HCT116 (cell line): Measurements from ENCODE around the gene ISM1. TPM values are rescaled to one million over a fixed set of nuclear protein-coding genes. Genes with fewer than 3 reads are reported as not detected.

Experiments used
- ATAC-seq: fragments of 200-7000 bp; cut with Tn5 transposase; 2 replicates; pipeline ENCODE4 v1.9.1; 2020; ENCODE audit warnings: mild to moderate bottlenecking, moderate library complexity
- BruUV-seq: library from RNA; stranded (reverse); fragments of 400-500 nt; replicated peaks from 2 replicates; lab custom pipeline; 2021; lab: Mats Ljungman, UMichigan
- CTCF ChIA-PET: fragments of 300-600 bp; sonication (Branson Sonifier 250); formaldehyde crosslinking; loops from one replicate; lab custom pipeline; 2021; ENCODE audit warnings: antibody characterized with exemption; lab: Charles Lee
- POLR2A ChIA-PET: fragments of 300-600, 350-600 bp; sonication (Branson Sonifier 250); formaldehyde crosslinking; loops from one replicate; lab custom pipeline; 2021; ENCODE audit warnings: antibody characterized with exemption; lab: Charles Lee
- RAD21 ChIA-PET, 2 experiments: fragments of 300-600 bp; sonication (Branson Sonifier 250); formaldehyde crosslinking; loops; one replicate each; lab custom pipeline; 2023; ENCODE audit warnings: low total read pairs in 2 of 2; ENCODE audit not compliant: uncharacterized antibody in 2 of 2, unreplicated experiment in 2 of 2, low non-redundant PET in 1 of 2; lab: Charles Lee
- DNase-seq: peaks from one replicate; pipeline ENCODE4 v3.0.0-alpha.2; 2010; ENCODE audit warnings: low read depth, low spot score
- H2AFZ ChIP-seq: fragments of 200-600 bp; shearing (Covaris generic), sonication (generic); 2 replicates; pipeline ENCODE4 v1.6.1; 2017; ENCODE audit warnings: low read depth, mixed run types, mixed read lengths, antibody characterized with exemption, low read length; ENCODE audit not compliant: poor library complexity, severe bottlenecking
- H3K27ac ChIP-seq: 2 replicates; pipeline ENCODE4 v1.5.1; 2012; ENCODE audit warnings: low read depth, low read length
- H3K27me3 ChIP-seq: fragments of 200-600 bp; sonication (generic); 2 replicates; pipeline ENCODE4 v1.6.1; 2016; ENCODE audit warnings: mixed run types, low read length, mixed read lengths; ENCODE audit not compliant: insufficient read depth
- H3K36me3 ChIP-seq, 2 experiments: fragments of 200-500 bp in 1 of 2; fragments of 200-600 bp in 1 of 2; sonication (Bioruptor generic) in 1 of 2; sonication (generic) in 1 of 2; 2 replicates each; pipeline versions ENCODE4 v1.5.1 to v1.6.1; 2014 to 2016; ENCODE audit warnings: low read length in 2 of 2, inconsistent platforms in 1 of 2, mixed read lengths in 1 of 2, mixed run types in 1 of 2; ENCODE audit not compliant: insufficient read depth in 2 of 2, control insufficient read depth in 1 of 2
- H3K4me1 ChIP-seq, 2 experiments: fragments of 200-600 bp in 1 of 2; sonication (generic) in 1 of 2; 2 replicates each; pipeline versions ENCODE4 v1.5.1 to v1.6.1; 2012 to 2017; ENCODE audit warnings: low read length in 2 of 2, inconsistent platforms in 1 of 2, mild to moderate bottlenecking in 1 of 2, mixed read lengths in 1 of 2, mixed run types in 1 of 2, moderate library complexity in 1 of 2; ENCODE audit not compliant: insufficient read depth in 2 of 2, control insufficient read depth in 1 of 2
- H3K4me2 ChIP-seq: fragments of 200-600 bp; sonication (generic); 2 replicates; pipeline ENCODE4 v1.6.1; 2017; ENCODE audit warnings: mixed run types, low read length, mixed read lengths
- H3K4me3 ChIP-seq, 2 experiments: fragments of 200-600 bp in 1 of 2; sonication (generic) in 1 of 2; replicated peaks in 1 of 2; 2 replicates each; pipeline ENCODE4 v1.5.1; 2011 to 2016; ENCODE audit warnings: low read length in 2 of 2, control low read depth in 1 of 2, low read depth in 1 of 2, mild to moderate bottlenecking in 1 of 2, mixed read lengths in 1 of 2, mixed run types in 1 of 2
- H3K79me2 ChIP-seq: fragments of 200-600 bp; sonication (generic); 2 replicates; pipeline ENCODE4 v1.6.1; 2017; ENCODE audit warnings: mild to moderate bottlenecking, mixed run types, low read length, moderate library complexity, mixed read lengths; ENCODE audit not compliant: insufficient read depth
- H3K9ac ChIP-seq: fragments of 200-600 bp; sonication (generic); 2 replicates; pipeline ENCODE4 v1.6.1; 2016; ENCODE audit warnings: low read length, mixed read lengths
- H3K9me2 ChIP-seq: fragments of 200-600 bp; sonication (generic), shearing (Covaris generic); 2 replicates; pipeline ENCODE4 v1.6.1; 2017; ENCODE audit warnings: mixed run types, mild to moderate bottlenecking, moderate library complexity; ENCODE audit not compliant: insufficient read depth
- H3K9me3 ChIP-seq, 2 experiments: fragments of 200-500 bp in 1 of 2; fragments of 200-600 bp in 1 of 2; sonication (Bioruptor generic) in 1 of 2; sonication (generic) in 1 of 2; 2 replicates each; pipeline ENCODE4 v1.6.1; 2014 to 2017; ENCODE audit warnings: low read length in 2 of 2, mixed read lengths in 2 of 2, inconsistent platforms in 1 of 2, low read depth in 1 of 2, mild to moderate bottlenecking in 1 of 2, mixed run types in 1 of 2, moderate library complexity in 1 of 2; ENCODE audit not compliant: control insufficient read depth in 1 of 2, insufficient read depth in 1 of 2
- H4K20me1 ChIP-seq: fragments of 200-600 bp; sonication (generic), shearing (Covaris generic); 2 replicates; pipeline ENCODE4 v1.6.1; 2017; ENCODE audit warnings: mixed run types, mild to moderate bottlenecking, moderate library complexity; ENCODE audit not compliant: insufficient read depth
- CBX3 ChIP-seq: IDR thresholded peaks from 2 replicates; pipeline ENCODE4 v1.6.1; 2012; ENCODE audit warnings: low read depth
- EZH2 ChIP-seq: fragments of 200-600 bp; sonication (generic); IDR thresholded peaks from 2 replicates; pipeline ENCODE4 v1.6.1; 2017; ENCODE audit warnings: antibody characterized with exemption, mixed run types
- POLR2A ChIP-seq: IDR thresholded peaks from 2 replicates; pipeline ENCODE4 v1.7.0; 2011; ENCODE audit warnings: borderline replicate concordance; ENCODE audit not compliant: insufficient read depth, insufficient read length; ENCODE audit errors: extremely low read depth
- REST ChIP-seq: IDR thresholded peaks from 2 replicates; pipeline ENCODE4 v1.6.1; 2012; ENCODE audit warnings: low read depth
- SRF ChIP-seq: IDR thresholded peaks from 2 replicates; pipeline ENCODE4 v1.6.1; 2012; ENCODE audit warnings: low read depth
- TCF7L2 ChIP-seq: IDR thresholded peaks from 2 replicates; pipeline ENCODE4 v1.7.0; 2011; ENCODE audit warnings: borderline replicate concordance, inconsistent platforms; ENCODE audit not compliant: insufficient read depth, insufficient read length; ENCODE audit errors: extremely low read depth
- intact Hi-C: fragments of 100-400 bp; cut with micrococcal nuclease; formaldehyde crosslinking; loops from 2 replicates; pipeline ENCODE4 v1.10.0; 2022
- total RNA-seq: library from RNA; stranded (reverse); gene quantifications from one replicate; pipeline ENCODE4 v1.2.1, GENCODE V29; 2021; ENCODE audit not compliant: unreplicated experiment
- TF ChIP-seq, protein P1 (sequence below), 3 experiments: fragments of 200-600 bp in 1 of 3; sonication (generic) in 1 of 3; IDR thresholded peaks in 2 of 3; conservative IDR thresholded peaks in 1 of 3; 2 replicates each; pipeline ENCODE4 v1.5.1; 2012 to 2017; ENCODE audit warnings: low read depth in 2 of 3, low read length in 2 of 3, antibody characterized with exemption in 1 of 3, borderline replicate concordance in 1 of 3, control low read depth in 1 of 3, mild to moderate bottlenecking in 1 of 3, mixed read lengths in 1 of 3, mixed run types in 1 of 3, moderate library complexity in 1 of 3; ENCODE audit not compliant: insufficient read depth in 1 of 3

Gene ISM1
- total RNA-seq, 1 experiment from 2014 or later: 0.37 TPM

DNA sequence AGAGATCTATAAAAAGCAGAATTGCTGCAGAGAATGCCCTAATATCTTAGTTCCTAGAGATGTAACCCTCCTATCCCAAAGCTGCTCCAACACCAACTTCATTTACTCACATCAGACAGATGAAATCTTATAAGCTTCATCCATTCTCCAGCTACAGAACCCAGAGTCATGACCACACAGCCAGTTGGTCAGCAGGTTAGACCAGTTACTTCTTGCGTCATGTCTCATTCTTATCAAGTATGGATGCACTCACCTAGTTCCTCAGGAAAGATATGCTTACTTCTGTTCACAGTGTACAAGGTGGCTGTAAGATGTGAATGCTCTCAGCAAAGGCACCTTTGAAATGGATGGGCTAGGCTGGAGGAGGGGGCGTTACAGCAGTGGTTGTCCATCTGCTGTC, 47.9 kb upstream of the ISM1 start:
- H3K9ac ChIP-seq: no peak overlapping the region
- no peak for TF ChIP-seq SRF
- no peak for TF ChIP-seq CBX3
- TF ChIP-seq REST: no peak
- no peak for TF ChIP-seq EZH2
- TF ChIP-seq, protein P1, sequence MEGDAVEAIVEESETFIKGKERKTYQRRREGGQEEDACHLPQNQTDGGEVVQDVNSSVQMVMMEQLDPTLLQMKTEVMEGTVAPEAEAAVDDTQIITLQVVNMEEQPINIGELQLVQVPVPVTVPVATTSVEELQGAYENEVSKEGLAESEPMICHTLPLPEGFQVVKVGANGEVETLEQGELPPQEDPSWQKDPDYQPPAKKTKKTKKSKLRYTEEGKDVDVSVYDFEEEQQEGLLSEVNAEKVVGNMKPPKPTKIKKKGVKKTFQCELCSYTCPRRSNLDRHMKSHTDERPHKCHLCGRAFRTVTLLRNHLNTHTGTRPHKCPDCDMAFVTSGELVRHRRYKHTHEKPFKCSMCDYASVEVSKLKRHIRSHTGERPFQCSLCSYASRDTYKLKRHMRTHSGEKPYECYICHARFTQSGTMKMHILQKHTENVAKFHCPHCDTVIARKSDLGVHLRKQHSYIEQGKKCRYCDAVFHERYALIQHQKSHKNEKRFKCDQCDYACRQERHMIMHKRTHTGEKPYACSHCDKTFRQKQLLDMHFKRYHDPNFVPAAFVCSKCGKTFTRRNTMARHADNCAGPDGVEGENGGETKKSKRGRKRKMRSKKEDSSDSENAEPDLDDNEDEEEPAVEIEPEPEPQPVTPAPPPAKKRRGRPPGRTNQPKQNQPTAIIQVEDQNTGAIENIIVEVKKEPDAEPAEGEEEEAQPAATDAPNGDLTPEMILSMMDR (IDR thresholded peaks at IDR 0.05 in 2 of 3, conservative IDR thresholded peaks at IDR 0.05 in 1 of 3; ENCODE audit: borderline replicate concordance in 1 of 3, insufficient read depth in 1 of 3, low read depth in 2 of 3, low read length in 2 of 3): no peak
- TF ChIP-seq POLR2A: no peak
- no peak for TF ChIP-seq TCF7L2
- H2AFZ ChIP-seq: no peak overlapping the region
- ChIA-PET CTCF (no interaction called here), RAD21 (no interaction called here), POLR2A (no interaction called here)
- H3K9me2 ChIP-seq: no peaks in the 10 kb centered on the region
- H4K20me1 ChIP-seq: no peaks in the 10 kb centered on the region
- no peak overlapping the region for H3K27ac ChIP-seq
- DNase-seq: no peak
- no peak for ATAC-seq
- H3K4me2 ChIP-seq: no peak overlapping the region
- no peaks in the 10 kb centered on the region for H3K4me1 ChIP-seq
- no peak overlapping the region for H3K4me3 ChIP-seq
- H3K9me3 ChIP-seq: no peaks in the 10 kb centered on the region
- H3K36me3 ChIP-seq: no peaks in the 10 kb centered on the region
- H3K79me2 ChIP-seq: no peaks in the 10 kb centered on the region
- H3K27me3 ChIP-seq: no peaks in the 10 kb centered on the region
- no TSS peak for BruUV-seq
- intact Hi-C loops: no loop called here
